Measurements from ENCODE around the gene RPS2. TPM values are rescaled to one million over a fixed set of nuclear protein-coding genes. Genes with fewer than 3 reads are reported as not detected.

Gene RPS2
- total and polyA plus RNA-seq, 2 of the 8 experiments (the other 6 are each of a cell fraction or from before 2014, with no cell fraction given): 4,042 to 16,783 TPM

- TF ChIP-seq CTCF (IDR thresholded peaks at IDR 0.05; ENCODE audit: control extremely low read depth in 1 of 3, insufficient read depth in 1 of 3, low read depth in 1 of 3, low read length in 3 of 3) (no peak), SP1 (IDR thresholded peaks at IDR 0.05; ENCODE audit: low read depth, low read length) (no peak), BRCA1 (IDR thresholded peaks at IDR 0.05; ENCODE audit: low read depth, low read length) (no peak), POLR2A (IDR thresholded peaks at IDR 0.05; ENCODE audit: control extremely low read depth in 1 of 2, low read depth in 2 of 2, low read length in 2 of 2) (no peak), CBX5 (IDR thresholded peaks at IDR 0.05; ENCODE audit: low read depth, low read length) (no peak), ATF3 (IDR thresholded peaks at IDR 0.05; ENCODE audit: insufficient read depth, low read depth, low read length) (no peak), SAP30 (IDR thresholded peaks at IDR 0.05; ENCODE audit: insufficient read depth, insufficient replicate concordance, low read length) (no peak), CBX8 (IDR thresholded peaks at IDR 0.05; ENCODE audit: borderline replicate concordance, low read depth, low read length) (no peak), PHF8 (conservative IDR thresholded peaks at IDR 0.05; ENCODE audit: low read depth, low read length) (no peak), TAF7 (optimal IDR thresholded peaks at IDR 0.05; ENCODE audit: borderline replicate concordance, low read depth, low read length) (no peak)
Observed at GRCh38 chr16:1998360-1998835, 33.8 kb upstream of the RPS2 start (continued).

Data from H1 (cell line).